ENCODE measurements around the gene ZKSCAN5. TPM values are rescaled to one million over a fixed set of nuclear protein-coding genes. Genes with fewer than 3 reads are reported as not detected.

The ZKSCAN5 gene
- total RNA-seq, 4 donors from 2014 or later, result 9.6 to 11.2 (median 10.5) TPM

GRCh38 chr7:99504281-99504602 lies 220 bp upstream of the ZKSCAN5 start:
- H3K27ac ChIP-seq (replicated peaks in 1 of 4), result peak overlapping the region; percentile 90 to 96 (median 94)
- H3K27me3 ChIP-seq, result no peaks in the 10 kb centered on the region
- 0% methylated on average over 7 of the region's 19 CpGs for WGBS
- no peaks in the 10 kb centered on the region for H3K9me3 ChIP-seq
- peaks cover 33 to 54% (median 49%) of the 10 kb centered on the region in 4 donors for H3K4me1 ChIP-seq
- TF ChIP-seq POLR2AphosphoS5 (IDR thresholded peaks at IDR 0.05) (peak in 1 of 2 donors; percentile 65), POLR2A (IDR thresholded peaks at IDR 0.05; ENCODE audit: low read depth) (no peak)
- intact Hi-C loops (cut with DNase I), result loop anchor here (5.0 kb wide), 1 partner anchor 48 kb away; the partner anchor contains the start of gene FAM200A
- DNase-seq (ENCODE audit: extremely low spot score), result no peak
- peaks cover 0 to 2% (median under 1%) of the 10 kb centered on the region in 4 donors for H3K36me3 ChIP-seq
- H3K4me3 ChIP-seq, result peak overlapping the region; percentile 80 to 92 (median 86)

- intact Hi-C loops (cut with DNase I), result no loop called here
- no peak for DNase-seq (ENCODE audit: extremely low spot score)
- Histone ChIP-seq H3K27me3 (no peaks in the 10 kb centered on the region), H3K4me3 (peak overlapping the region; percentile 80 to 92 (median 86)), H3K9me3 (no peaks in the 10 kb centered on the region), H3K4me1 (peaks cover 33 to 55% (median 46%) of the 10 kb centered on the region in 4 donors), H3K36me3 (peaks cover 0 to 10% (median 7%) of the 10 kb centered on the region in 4 donors), H3K27ac (replicated peaks in 1 of 4) (peak overlapping the region; percentile 90 to 96 (median 94))
- TF ChIP-seq EP300 (IDR thresholded peaks at IDR 0.05), result no peak
- TF ChIP-seq CTCF (IDR thresholded peaks at IDR 0.05), result no peak
- TF ChIP-seq POLR2A (IDR thresholded peaks at IDR 0.05; ENCODE audit: low read depth), result no peak
- no peak for TF ChIP-seq POLR2AphosphoS5 (IDR thresholded peaks at IDR 0.05)
- 5% methylated on average over 9 of the region's 11 CpGs for WGBS
Observed at GRCh38 chr7:99505324-99505662, 831 bp downstream of the ZKSCAN5 start.

- Histone ChIP-seq H3K27me3 (no peaks in the 10 kb centered on the region), H3K9me3 (no peaks in the 10 kb centered on the region), H3K27ac (replicated peaks in 1 of 4) (no peak overlapping the region), H3K4me1 (peaks cover 0 to 3% (median 0%) of the 10 kb centered on the region in 4 donors), H3K4me3 (no peak overlapping the region), H3K36me3 (peaks cover 13 to 91% (median 71%) of the 10 kb centered on the region in 4 donors)
- intact Hi-C loops (cut with DNase I), result no loop called here
- TF ChIP-seq POLR2A (IDR thresholded peaks at IDR 0.05; ENCODE audit: low read depth) (no peak), POLR2AphosphoS5 (IDR thresholded peaks at IDR 0.05) (no peak), EP300 (IDR thresholded peaks at IDR 0.05) (no peak), CTCF (IDR thresholded peaks at IDR 0.05) (no peak)
- no peak for DNase-seq (ENCODE audit: extremely low spot score)
- WGBS, result 100% methylated on average over 1 of the region's 1 CpG
Observed at GRCh38 chr7:99514050-99514449, 9.6 kb downstream of the ZKSCAN5 start.

GRCh38 chr7:99521399-99521798 lies 16.9 kb downstream of the ZKSCAN5 start:
- peaks cover 29 to 82% (median 58%) of the 10 kb centered on the region in 4 donors for H3K36me3 ChIP-seq
- DNase-seq (ENCODE audit: extremely low spot score), result no peak
- no peaks in the 10 kb centered on the region for H3K4me1 ChIP-seq
- intact Hi-C loops (cut with DNase I), result no loop called here
- no peaks in the 10 kb centered on the region for H3K27me3 ChIP-seq
- H3K4me3 ChIP-seq, result no peak overlapping the region
- no peak for TF ChIP-seq EP300 (IDR thresholded peaks at IDR 0.05)
- TF ChIP-seq POLR2AphosphoS5 (IDR thresholded peaks at IDR 0.05), result no peak
- TF ChIP-seq CTCF (IDR thresholded peaks at IDR 0.05), result no peak
- no peak for TF ChIP-seq POLR2A (IDR thresholded peaks at IDR 0.05; ENCODE audit: low read depth)
- H3K27ac ChIP-seq (replicated peaks in 1 of 4), result no peak overlapping the region
- no peaks in the 10 kb centered on the region for H3K9me3 ChIP-seq
- WGBS, result 88% methylated on average over 3 of the region's 3 CpGs

GRCh38 chr7:99525713-99526440 lies 21.4 kb downstream of the ZKSCAN5 start:
- intact Hi-C loops (cut with DNase I), result no loop called here
- Histone ChIP-seq H3K4me3 (no peak overlapping the region), H3K36me3 (peaks cover 56 to 85% (median 69%) of the 10 kb centered on the region in 4 donors), H3K27me3 (no peaks in the 10 kb centered on the region), H3K9me3 (peaks cover 0 to 25% (median 8%) of the 10 kb centered on the region in 4 donors), H3K27ac (replicated peaks in 1 of 4) (no peak overlapping the region), H3K4me1 (no peaks in the 10 kb centered on the region)
- no peak for DNase-seq (ENCODE audit: extremely low spot score)
- 96% methylated on average over 21 of the region's 21 CpGs for WGBS
- TF ChIP-seq POLR2AphosphoS5 (IDR thresholded peaks at IDR 0.05) (no peak), CTCF (IDR thresholded peaks at IDR 0.05) (no peak), EP300 (IDR thresholded peaks at IDR 0.05) (no peak), POLR2A (IDR thresholded peaks at IDR 0.05; ENCODE audit: low read depth) (no peak)

Measured in esophagus muscularis mucosa (tissue), 4 donors.